Mesenchymal stem cell (in vitro differentiated cells and primary cell): ENCODE results near the gene ERCC6L2.

ENCODE experiments used
- DNase-seq: peaks from one replicate; pipeline ENCODE4 v3.0.0-alpha.2; 2013
- H2AFZ ChIP-seq: one replicate; pipeline ENCODE4 v1.6.1; 2013; ENCODE audit warnings: low read depth, mild to moderate bottlenecking, control low read depth, inconsistent platforms, low read length, moderate library complexity
- H2AK5ac ChIP-seq: 2 replicates; pipeline ENCODE4 v1.6.1; 2013; ENCODE audit warnings: low read length, moderate library complexity, mild to moderate bottlenecking, inconsistent platforms; ENCODE audit not compliant: severe bottlenecking
- H2BK120ac ChIP-seq: one replicate; pipeline ENCODE4 v1.6.1; 2013; ENCODE audit warnings: low read depth, mild to moderate bottlenecking, inconsistent platforms, low read length, moderate library complexity
- H2BK12ac ChIP-seq, 2 experiments: one replicate each; pipeline ENCODE4 v1.6.1; 2013; ENCODE audit warnings: inconsistent platforms in 2 of 2, low read length in 2 of 2, mild to moderate bottlenecking in 2 of 2, moderate library complexity in 2 of 2, control low read depth in 1 of 2
- H2BK15ac ChIP-seq: one replicate; pipeline ENCODE4 v1.6.1; 2013; ENCODE audit warnings: mild to moderate bottlenecking, low read depth, inconsistent platforms; ENCODE audit not compliant: poor library complexity, severe bottlenecking
- H2BK5ac ChIP-seq: 2 replicates; pipeline ENCODE4 v1.6.1; 2013; ENCODE audit warnings: low read depth, mild to moderate bottlenecking, low read length, control low read depth, inconsistent platforms; ENCODE audit not compliant: poor library complexity, severe bottlenecking
- H3K14ac ChIP-seq, 2 experiments: one replicate each; pipeline ENCODE4 v1.6.1; 2013; ENCODE audit warnings: inconsistent platforms in 2 of 2, low read length in 2 of 2, control low read depth in 1 of 2, mild to moderate bottlenecking in 1 of 2, moderate library complexity in 1 of 2
- H3K18ac ChIP-seq, 2 experiments: one replicate each; pipeline ENCODE4 v1.6.1; 2013; ENCODE audit warnings: inconsistent platforms in 2 of 2, low read length in 2 of 2, control low read depth in 1 of 2, low read depth in 1 of 2, mild to moderate bottlenecking in 1 of 2
- H3K23ac ChIP-seq, 2 experiments: one replicate each; pipeline ENCODE4 v1.6.1; 2013; ENCODE audit warnings: inconsistent platforms in 2 of 2, low read length in 2 of 2, mild to moderate bottlenecking in 2 of 2, moderate library complexity in 2 of 2, control low read depth in 1 of 2
- H3K27ac ChIP-seq: 2 replicates; pipeline ENCODE4 v1.5.1; 2013; ENCODE audit warnings: mild to moderate bottlenecking, moderate library complexity, low read length, control low read depth, inconsistent platforms; ENCODE audit not compliant: poor library complexity, severe bottlenecking
- H3K27me3 ChIP-seq, 2 experiments: 2 replicates each; pipeline versions ENCODE4 v1.6.1 to v1.7.0; 2013; ENCODE audit warnings: low read length in 2 of 2, mild to moderate bottlenecking in 2 of 2, moderate library complexity in 2 of 2, control low read depth in 1 of 2, inconsistent platforms in 1 of 2; ENCODE audit not compliant: control insufficient read depth in 1 of 2, insufficient read depth in 1 of 2
- H3K36me3 ChIP-seq, 2 experiments: 2 replicates each; pipeline versions ENCODE4 v1.6.1 to v1.7.0; 2013; ENCODE audit warnings: low read length in 2 of 2, control low read depth in 1 of 2, inconsistent platforms in 1 of 2, low read depth in 1 of 2, mild to moderate bottlenecking in 1 of 2; ENCODE audit not compliant: insufficient read depth in 2 of 2, control insufficient read depth in 1 of 2
- H3K4ac ChIP-seq, 2 experiments: one replicate each; pipeline ENCODE4 v1.6.1; 2013; ENCODE audit warnings: inconsistent platforms in 2 of 2, low read length in 2 of 2, mild to moderate bottlenecking in 2 of 2, moderate library complexity in 2 of 2, control low read depth in 1 of 2, low read depth in 1 of 2
- H3K4me1 ChIP-seq: 2 replicates; pipeline ENCODE4 v1.6.1; 2013; ENCODE audit warnings: low read depth, low read length, control low read depth; ENCODE audit not compliant: control insufficient read depth, insufficient read depth
- H3K4me2 ChIP-seq: 2 replicates; pipeline ENCODE4 v1.6.1; 2013; ENCODE audit warnings: low read length, mild to moderate bottlenecking, inconsistent platforms; ENCODE audit not compliant: poor library complexity, severe bottlenecking
- H3K4me3 ChIP-seq, 2 experiments: 2 replicates each; pipeline versions ENCODE4 v1.5.1 to v1.7.0; 2013; ENCODE audit warnings: low read length in 2 of 2, mild to moderate bottlenecking in 2 of 2, control low read depth in 1 of 2, low read depth in 1 of 2; ENCODE audit not compliant: insufficient read depth in 1 of 2
- H3K79me1 ChIP-seq: replicated peaks from 2 replicates; pipeline ENCODE4 v1.6.1; 2013; ENCODE audit warnings: mild to moderate bottlenecking, control low read depth, low read length, inconsistent platforms; ENCODE audit not compliant: poor library complexity, severe bottlenecking
- H3K9ac ChIP-seq: 2 replicates; pipeline ENCODE4 v1.7.0; 2013; ENCODE audit warnings: mild to moderate bottlenecking, low read length, moderate library complexity
- H3K9me3 ChIP-seq: 2 replicates; pipeline ENCODE4 v1.7.0; 2013; ENCODE audit warnings: mild to moderate bottlenecking, low read length; ENCODE audit not compliant: control insufficient read depth
- H4K8ac ChIP-seq: one replicate; pipeline ENCODE4 v1.6.1; 2013; ENCODE audit warnings: inconsistent platforms, mild to moderate bottlenecking, low read length, moderate library complexity
- H4K91ac ChIP-seq: one replicate; pipeline ENCODE4 v1.6.1; 2013; ENCODE audit warnings: mild to moderate bottlenecking, low read length, inconsistent platforms
- WGBS: methylation state at CpG from one replicate; pipeline ENCODE4 v1.1.7; 2013; ENCODE audit warnings: mixed read lengths; 5-methylcytosine and 5-hydroxymethylcytosine counted together

ERCC6L2 gene

DNA sequence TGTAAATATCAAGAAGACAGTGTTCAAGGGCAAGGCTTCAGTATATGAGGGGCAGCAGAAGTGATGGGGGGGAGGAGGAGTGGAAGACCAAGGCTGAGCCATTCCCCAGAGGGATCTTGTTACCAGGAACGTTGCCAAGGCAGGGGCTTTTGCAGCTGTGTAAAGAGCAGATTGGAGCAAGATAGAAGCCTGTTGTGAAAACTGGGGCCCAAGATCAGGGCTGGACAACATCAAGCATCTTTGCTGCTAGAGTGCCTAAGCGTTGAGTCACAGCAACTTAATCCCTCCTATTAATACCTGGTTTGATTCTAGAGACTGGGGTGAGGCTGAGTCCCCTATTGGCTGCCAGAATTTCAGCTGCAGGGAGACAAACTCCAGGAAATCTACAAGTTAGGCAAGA lies 18.4 kb upstream of the ERCC6L2 start:
- Histone ChIP-seq H3K4ac (no peak overlapping the region), H3K9me3 (peaks cover 3% of the 10 kb centered on the region), H2BK15ac (no peak overlapping the region), H3K36me3 (no peaks in the 10 kb centered on the region), H3K27me3 (no peaks in the 10 kb centered on the region), H4K8ac (no peak overlapping the region), H2BK12ac (no peak overlapping the region), H3K4me2 (no peak overlapping the region), H2AFZ (no peak overlapping the region), H2BK5ac (no peak overlapping the region), H3K18ac (no peak overlapping the region), H3K9ac (no peak overlapping the region), H3K27ac (no peak overlapping the region), H2AK5ac (no peak overlapping the region), H3K14ac (no peak overlapping the region), H3K23ac (no peak overlapping the region), H3K79me1 (peaks cover 3% of the 10 kb centered on the region), H2BK120ac (no peak overlapping the region), H3K4me3 (no peak overlapping the region), H4K91ac (no peak overlapping the region), H3K4me1 (peaks cover 1% of the 10 kb centered on the region)
- peak; percentile 81 for DNase-seq
- WGBS: 10% methylated on average over 2 of the region's 2 CpGs

DNA sequence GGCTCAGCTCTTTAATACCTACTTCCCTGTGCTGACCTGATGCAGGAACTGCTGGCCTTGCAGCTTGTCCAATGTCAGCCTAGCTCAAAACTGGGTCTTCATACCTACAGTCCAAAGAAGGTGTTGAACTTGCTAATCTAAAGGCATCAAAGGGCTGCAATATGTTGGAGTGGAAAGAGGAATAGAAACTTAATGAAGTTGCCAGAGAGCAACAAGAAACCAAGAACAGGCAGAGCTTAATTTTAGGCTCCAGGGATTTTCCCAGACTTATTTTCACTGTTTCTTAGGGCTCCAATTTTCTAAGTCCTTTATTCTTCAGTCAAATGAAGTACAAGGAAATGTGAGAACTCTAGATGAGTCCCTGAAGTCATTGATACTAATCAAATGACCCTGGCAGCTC lies 17.6 kb upstream of the ERCC6L2 start:
- Histone ChIP-seq H2BK12ac (peak overlapping the region; percentile 49 to 87), H3K79me1 (peaks cover 3% of the 10 kb centered on the region), H3K9ac (no peak overlapping the region), H2AK5ac (no peak overlapping the region), H3K4ac (peak overlapping the region in 1 of 2 experiments; percentile 78), H2BK15ac (no peak overlapping the region), H3K27me3 (no peaks in the 10 kb centered on the region), H3K4me2 (no peak overlapping the region), H2BK120ac (no peak overlapping the region), H3K18ac (peak overlapping the region; percentile 37 to 88), H3K14ac (peak overlapping the region in 1 of 2 experiments; percentile 51), H4K91ac (peak overlapping the region; percentile 61), H4K8ac (peak overlapping the region; percentile 72), H3K4me1 (peaks cover 1% of the 10 kb centered on the region), H3K36me3 (no peaks in the 10 kb centered on the region), H2BK5ac (peak overlapping the region; percentile 46), H3K9me3 (peaks cover 10% of the 10 kb centered on the region), H2AFZ (no peak overlapping the region), H3K4me3 (no peak overlapping the region), H3K23ac (no peak overlapping the region), H3K27ac (no peak overlapping the region)
- DNase-seq: no peak

GRCh38 chr9:95862343-95862742 lies 13.1 kb upstream of the ERCC6L2 start:
- Histone ChIP-seq H3K4me3 (no peak overlapping the region), H3K4ac (no peak overlapping the region), H3K18ac (no peak overlapping the region), H2AK5ac (no peak overlapping the region), H2BK12ac (no peak overlapping the region), H3K14ac (no peak overlapping the region), H2BK5ac (no peak overlapping the region), H3K9me3 (peaks cover 12% of the 10 kb centered on the region), H3K4me2 (no peak overlapping the region), H2BK120ac (no peak overlapping the region), H2BK15ac (no peak overlapping the region), H3K9ac (no peak overlapping the region), H3K27ac (no peak overlapping the region), H2AFZ (no peak overlapping the region), H3K36me3 (no peaks in the 10 kb centered on the region), H3K4me1 (no peaks in the 10 kb centered on the region), H3K23ac (no peak overlapping the region), H4K8ac (no peak overlapping the region), H3K27me3 (no peaks in the 10 kb centered on the region), H4K91ac (no peak overlapping the region), H3K79me1 (peaks cover 1% of the 10 kb centered on the region)
- DNase-seq: no peak

DNA sequence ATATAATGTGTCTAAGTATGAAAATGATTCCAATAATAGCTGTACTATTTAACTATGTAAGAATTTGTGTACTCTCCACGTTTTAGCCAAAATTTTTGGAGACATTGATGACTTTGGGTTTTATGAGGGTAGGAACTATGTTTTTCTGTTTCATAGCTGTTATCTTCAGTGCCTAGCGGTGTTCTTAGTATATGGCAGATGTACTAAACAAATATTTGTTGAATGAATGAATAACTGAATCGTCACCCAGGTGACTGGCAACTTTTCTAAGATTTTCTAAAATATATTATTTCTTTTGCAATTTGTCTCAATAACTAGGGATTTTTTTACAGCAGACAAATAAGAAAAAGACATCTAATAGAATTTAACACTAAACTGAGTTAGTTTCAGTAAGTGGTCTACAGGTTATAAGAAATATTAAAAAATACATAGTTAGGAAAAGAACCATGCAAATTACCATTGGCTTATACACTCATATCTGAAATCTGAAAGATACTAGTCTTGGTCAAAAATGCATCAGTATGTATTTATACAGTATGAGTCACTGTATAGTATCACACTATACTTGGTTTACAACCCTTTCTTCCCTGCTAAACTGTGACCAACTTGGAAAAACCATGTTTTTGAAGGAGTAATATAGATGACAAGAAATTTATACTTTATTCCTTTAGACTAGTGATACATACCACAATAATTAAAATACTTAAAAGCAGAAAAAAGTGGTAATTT lies 10.5 kb upstream of the ERCC6L2 start:
- no peak overlapping the region for H4K8ac ChIP-seq
- no peak overlapping the region for H2BK5ac ChIP-seq
- H3K27me3 ChIP-seq: no peaks in the 10 kb centered on the region

More for the DNA sequence above, 10.5 kb upstream of the ERCC6L2 start:
- no peak overlapping the region for H3K4me2 ChIP-seq
- H3K27ac ChIP-seq: no peak overlapping the region
- no peak for DNase-seq
- H3K4me3 ChIP-seq: no peak overlapping the region
- H3K9me3 ChIP-seq: peaks cover 12% of the 10 kb centered on the region
- no peak overlapping the region for H3K9ac ChIP-seq
- H2BK15ac ChIP-seq: no peak overlapping the region
- no peak overlapping the region for H3K18ac ChIP-seq
- H3K4ac ChIP-seq: no peak overlapping the region
- H2AFZ ChIP-seq: no peak overlapping the region
- H4K91ac ChIP-seq: no peak overlapping the region
- H3K4me1 ChIP-seq: no peaks in the 10 kb centered on the region
- H2BK120ac ChIP-seq: no peak overlapping the region
- H2BK12ac ChIP-seq: no peak overlapping the region
- 98% methylated on average over 2 of the region's 3 CpGs for WGBS
- no peaks in the 10 kb centered on the region for H3K36me3 ChIP-seq
- no peak overlapping the region for H3K14ac ChIP-seq
- H2AK5ac ChIP-seq: no peak overlapping the region
- no peaks in the 10 kb centered on the region for H3K79me1 ChIP-seq
- H3K23ac ChIP-seq: no peak overlapping the region
